OCI-LY7 (cell line): ENCODE data around the gene SYDE1.

Source experiments
- EZH2phosphoT487 ChIP-seq: fragments of 200-600 bp; sonication (generic); IDR thresholded peaks from 2 replicates; pipeline ENCODE4 v1.6.1; 2018; ENCODE audit warnings: low read depth, borderline replicate concordance, mild to moderate bottlenecking, mixed run types, antibody characterized with exemption, low read length, moderate library complexity, mixed read lengths
- TF ChIP-seq, protein P1 (sequence below): fragments of 200-600 bp; sonication (generic); conservative IDR thresholded peaks from 2 replicates; pipeline ENCODE4 v1.5.1; 2014; ENCODE audit warnings: mild to moderate bottlenecking, antibody characterized with exemption, low read length, moderate library complexity, mixed read lengths

DNA sequence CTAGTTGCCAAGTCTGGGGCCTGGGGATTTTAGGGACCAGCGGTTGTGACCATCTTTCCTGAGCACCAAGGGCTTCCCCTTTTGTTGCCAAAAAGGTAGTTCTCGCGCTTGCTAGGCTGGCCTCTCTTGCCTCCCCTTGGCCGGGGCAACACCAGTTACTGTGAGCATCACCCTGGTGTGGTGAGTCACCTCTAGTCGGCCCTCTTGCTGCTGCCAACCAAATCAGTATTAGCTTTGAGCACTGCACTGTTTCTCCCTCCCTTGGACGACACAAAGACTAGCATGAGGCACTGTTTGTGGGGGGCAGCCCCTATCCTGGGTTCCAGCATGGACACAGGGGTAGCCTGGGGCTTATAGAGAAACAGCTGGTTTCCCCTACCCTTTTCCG is 6.9 kb downstream of the SYDE1 start:
- TF ChIP-seq, protein P1, sequence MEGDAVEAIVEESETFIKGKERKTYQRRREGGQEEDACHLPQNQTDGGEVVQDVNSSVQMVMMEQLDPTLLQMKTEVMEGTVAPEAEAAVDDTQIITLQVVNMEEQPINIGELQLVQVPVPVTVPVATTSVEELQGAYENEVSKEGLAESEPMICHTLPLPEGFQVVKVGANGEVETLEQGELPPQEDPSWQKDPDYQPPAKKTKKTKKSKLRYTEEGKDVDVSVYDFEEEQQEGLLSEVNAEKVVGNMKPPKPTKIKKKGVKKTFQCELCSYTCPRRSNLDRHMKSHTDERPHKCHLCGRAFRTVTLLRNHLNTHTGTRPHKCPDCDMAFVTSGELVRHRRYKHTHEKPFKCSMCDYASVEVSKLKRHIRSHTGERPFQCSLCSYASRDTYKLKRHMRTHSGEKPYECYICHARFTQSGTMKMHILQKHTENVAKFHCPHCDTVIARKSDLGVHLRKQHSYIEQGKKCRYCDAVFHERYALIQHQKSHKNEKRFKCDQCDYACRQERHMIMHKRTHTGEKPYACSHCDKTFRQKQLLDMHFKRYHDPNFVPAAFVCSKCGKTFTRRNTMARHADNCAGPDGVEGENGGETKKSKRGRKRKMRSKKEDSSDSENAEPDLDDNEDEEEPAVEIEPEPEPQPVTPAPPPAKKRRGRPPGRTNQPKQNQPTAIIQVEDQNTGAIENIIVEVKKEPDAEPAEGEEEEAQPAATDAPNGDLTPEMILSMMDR: no peak
- TF ChIP-seq EZH2phosphoT487: no peak
